NT2/D1 (cell line): Measurements from ENCODE around the gene ARID2.
A peak's percentile ranks its signal among the peaks of the same experiment; 100 is the strongest.

Experiments used
- DNase-seq: peaks from one replicate; pipeline ENCODE4 v3.0.0-alpha.2; 2011; ENCODE audit warnings: low read depth, low spot score
- H3K27me3 ChIP-seq: 2 replicates; pipeline ENCODE4 v1.6.0; 2011; ENCODE audit warnings: mild to moderate bottlenecking; ENCODE audit not compliant: insufficient read length, insufficient read depth
- H3K36me3 ChIP-seq: 2 replicates; pipeline ENCODE4 v1.6.1; 2011; ENCODE audit warnings: mild to moderate bottlenecking, low read length, mixed read lengths; ENCODE audit not compliant: insufficient read depth, insufficient read length
- H3K4me1 ChIP-seq: 2 replicates; pipeline ENCODE4 v1.5.1; 2011; ENCODE audit not compliant: insufficient read depth, insufficient read length
- H3K4me3 ChIP-seq: 2 replicates; pipeline ENCODE4 v1.5.1; 2011; ENCODE audit warnings: low read depth; ENCODE audit not compliant: insufficient read length
- H3K9ac ChIP-seq: 2 replicates; pipeline ENCODE4 v1.6.0; 2011; ENCODE audit warnings: low read depth; ENCODE audit not compliant: insufficient read length
- H3K9me3 ChIP-seq: 2 replicates; pipeline ENCODE4 v1.5.1; 2011; ENCODE audit warnings: mild to moderate bottlenecking, low read length; ENCODE audit not compliant: insufficient read depth
- SUZ12 ChIP-seq: IDR thresholded peaks from 2 replicates; pipeline ENCODE4 v1.6.1; 2011; ENCODE audit not compliant: insufficient read length, insufficient read depth; ENCODE audit errors: extremely low read depth
- YY1 ChIP-seq: IDR thresholded peaks from 2 replicates; pipeline ENCODE4 v1.6.1; 2011; ENCODE audit not compliant: insufficient read length, insufficient read depth
- ZNF274 ChIP-seq: IDR thresholded peaks from 2 replicates; pipeline ENCODE4 v1.6.1; 2011; ENCODE audit warnings: mild to moderate bottlenecking, low read depth, low read length

ARID2 gene

GRCh38 chr12:45718306-45718705 is 11.2 kb upstream of the ARID2 start:
- TF ChIP-seq ZNF274 (no peak), YY1 (no peak), SUZ12 (no peak)
- H3K9ac ChIP-seq = no peak overlapping the region
- H3K4me3 ChIP-seq = no peak overlapping the region

GRCh38 chr12:45720069-45720468 is 9.4 kb upstream of the ARID2 start:
- DNase-seq = no peak
- Histone ChIP-seq H3K9me3 (no peaks in the 10 kb centered on the region), H3K27me3 (no peaks in the 10 kb centered on the region), H3K4me1 (no peaks in the 10 kb centered on the region), H3K36me3 (peaks cover 3% of the 10 kb centered on the region), H3K4me3 (no peak overlapping the region), H3K9ac (no peak overlapping the region)
- no peak for TF ChIP-seq ZNF274
- TF ChIP-seq YY1 = no peak
- TF ChIP-seq SUZ12 = no peak

More at GRCh38 chr12:45718306-45718705, 11.2 kb upstream of the ARID2 start:
- no peak for DNase-seq
- Histone ChIP-seq H3K4me1 (no peaks in the 10 kb centered on the region), H3K27me3 (no peaks in the 10 kb centered on the region), H3K36me3 (no peaks in the 10 kb centered on the region), H3K9me3 (no peaks in the 10 kb centered on the region)

GRCh38 chr12:45721369-45721768 is 8.1 kb upstream of the ARID2 start:
- Histone ChIP-seq H3K9me3 (no peaks in the 10 kb centered on the region), H3K4me3 (no peak overlapping the region), H3K4me1 (no peaks in the 10 kb centered on the region), H3K9ac (no peak overlapping the region), H3K27me3 (no peaks in the 10 kb centered on the region), H3K36me3 (peaks cover 3% of the 10 kb centered on the region)
- TF ChIP-seq ZNF274 = no peak
- no peak for TF ChIP-seq YY1
- TF ChIP-seq SUZ12 = no peak
- no peak for DNase-seq

- Histone ChIP-seq H3K4me3 (no peak overlapping the region), H3K4me1 (no peaks in the 10 kb centered on the region), H3K27me3 (no peaks in the 10 kb centered on the region), H3K9ac (no peak overlapping the region), H3K36me3 (peaks cover 3% of the 10 kb centered on the region), H3K9me3 (no peaks in the 10 kb centered on the region)
- no peak for TF ChIP-seq SUZ12
- no peak for TF ChIP-seq YY1
- no peak for TF ChIP-seq ZNF274
- DNase-seq = no peak
Observed at GRCh38 chr12:45721954-45722353, 7.6 kb upstream of the ARID2 start.

GRCh38 chr12:45725631-45726602 is 3.6 kb upstream of the ARID2 start:
- Histone ChIP-seq H3K4me3 (peak overlapping the region; percentile 66), H3K9ac (peak overlapping the region; percentile 82), H3K4me1 (no peaks in the 10 kb centered on the region), H3K36me3 (peaks cover 3% of the 10 kb centered on the region), H3K27me3 (no peaks in the 10 kb centered on the region), H3K9me3 (no peaks in the 10 kb centered on the region)
- TF ChIP-seq ZNF274 (no peak), YY1 (no peak), SUZ12 (no peak)
- DNase-seq = no peak

- Histone ChIP-seq H3K9me3 (no peaks in the 10 kb centered on the region), H3K27me3 (no peaks in the 10 kb centered on the region), H3K9ac (peak overlapping the region; percentile 82), H3K4me3 (peak overlapping the region; percentile 66), H3K4me1 (no peaks in the 10 kb centered on the region), H3K36me3 (peaks cover 8% of the 10 kb centered on the region)
- no peak for TF ChIP-seq YY1
- no peak for TF ChIP-seq ZNF274
- TF ChIP-seq SUZ12 = no peak
- DNase-seq = no peak
Observed at GRCh38 chr12:45726603-45727300, 2.8 kb upstream of the ARID2 start.

GRCh38 chr12:45727301-45727979 is 2.1 kb upstream of the ARID2 start:
- H3K27me3 ChIP-seq = no peaks in the 10 kb centered on the region
- H3K4me3 ChIP-seq = peak overlapping the region; percentile 66
- peak; percentile 97 for DNase-seq
- no peaks in the 10 kb centered on the region for H3K4me1 ChIP-seq
- H3K9me3 ChIP-seq = no peaks in the 10 kb centered on the region
- peak overlapping the region; percentile 82 for H3K9ac ChIP-seq
- H3K36me3 ChIP-seq = peaks cover 13% of the 10 kb centered on the region
- TF ChIP-seq SUZ12 (no peak), YY1 (peak; percentile 94), ZNF274 (no peak)
